Measurements from ENCODE around the gene SETMAR. TPM values are rescaled to one million over a fixed set of nuclear protein-coding genes. Genes with fewer than 3 reads are reported as not detected.
"Not testable (repeated sequence)": the region's sequence is repeated elsewhere in the genome, so short reads cannot be mapped to it uniquely, and the experiment has no call there.

Gene SETMAR
- total RNA-seq, 2 donors from 2014 or later, result 7.1 to 12.4 TPM

DNA sequence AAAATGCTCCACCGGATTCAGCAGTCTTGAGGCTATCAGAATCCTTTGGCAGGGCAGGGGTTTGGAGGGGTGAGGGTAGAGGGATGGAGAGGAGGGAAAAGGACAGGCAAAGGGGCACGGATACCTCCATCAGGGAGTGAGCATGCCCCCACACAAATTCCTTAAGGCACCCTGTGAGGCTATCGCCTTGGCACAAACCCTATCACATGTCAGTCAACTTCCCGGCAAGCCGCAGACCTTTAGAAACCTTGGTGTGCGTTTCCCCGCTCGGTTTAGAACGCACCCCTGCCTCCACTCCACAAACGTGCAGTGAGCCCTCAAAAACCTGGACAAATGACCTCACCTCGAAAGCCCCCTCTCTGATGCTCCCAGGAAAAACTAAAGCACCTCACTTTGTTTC lies 422 bp upstream of the SETMAR start:
- ATAC-seq (replicated peaks), result no peak
- peak overlapping the region; percentile 90 for H3K27ac Mint-ChIP-seq
- peaks cover 8% of the 10 kb centered on the region for H3K36me3 Mint-ChIP-seq (ENCODE audit: low read depth)
- no peaks in the 10 kb centered on the region for H3K9me3 Mint-ChIP-seq
- peaks cover 5% of the 10 kb centered on the region for H3K4me1 Mint-ChIP-seq
- H3K27me3 Mint-ChIP-seq, result no peaks in the 10 kb centered on the region
- H3K4me3 Mint-ChIP-seq, result peak overlapping the region; percentile 89

DNA sequence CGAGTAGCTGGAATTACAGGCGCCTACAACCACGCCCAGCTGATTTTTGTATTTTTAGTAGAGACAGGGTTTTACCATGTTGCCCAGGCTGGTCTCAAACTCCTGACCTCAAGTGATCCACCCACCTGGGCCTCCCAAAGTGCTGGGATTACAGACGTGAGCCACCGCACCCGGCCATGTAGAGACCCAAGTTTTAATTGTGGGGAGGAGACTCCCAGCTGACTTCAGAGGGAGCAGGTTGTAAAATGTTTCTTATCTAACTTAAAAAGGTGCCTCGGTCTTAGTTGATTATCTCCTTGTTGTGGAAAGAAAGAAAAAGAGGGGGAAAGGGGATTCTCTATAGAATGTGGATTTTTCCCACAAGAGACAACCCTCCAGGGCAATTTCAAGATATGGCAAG lies 2.0 kb downstream of the SETMAR start:
- not testable (repeated sequence) for H3K9me3 Mint-ChIP-seq; H3K4me1 Mint-ChIP-seq; H3K27me3 Mint-ChIP-seq; ATAC-seq (replicated peaks); H3K27ac Mint-ChIP-seq; H3K36me3 Mint-ChIP-seq (ENCODE audit: low read depth)
- peak overlapping the region; percentile 89 for H3K4me3 Mint-ChIP-seq

DNA sequence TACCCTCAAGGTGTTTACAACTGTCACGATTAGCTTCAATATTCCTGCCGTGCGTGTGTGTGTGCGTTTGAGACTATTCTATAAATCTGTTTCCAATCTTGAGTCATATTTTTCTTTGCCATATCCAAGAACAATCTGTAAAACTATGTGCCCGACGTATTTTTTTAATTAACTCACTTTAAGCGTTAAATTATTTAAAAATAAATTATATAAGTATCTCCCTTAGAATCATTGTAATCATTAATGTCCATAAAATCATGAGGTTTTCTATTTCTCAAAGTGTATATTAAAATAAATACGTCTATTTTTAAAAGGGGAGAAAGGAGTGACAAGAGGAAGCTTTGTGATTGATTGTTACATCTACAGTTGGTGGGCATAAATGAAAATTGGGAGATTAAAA lies 2.9 kb downstream of the SETMAR start:
- H3K9me3 Mint-ChIP-seq, result no peaks in the 10 kb centered on the region
- H3K36me3 Mint-ChIP-seq (ENCODE audit: low read depth), result peaks cover 14% of the 10 kb centered on the region
- no peaks in the 10 kb centered on the region for H3K27me3 Mint-ChIP-seq
- peaks cover 5% of the 10 kb centered on the region for H3K4me1 Mint-ChIP-seq
- no peak overlapping the region for H3K4me3 Mint-ChIP-seq
- ATAC-seq (replicated peaks), result no peak
- no peak overlapping the region for H3K27ac Mint-ChIP-seq

DNA sequence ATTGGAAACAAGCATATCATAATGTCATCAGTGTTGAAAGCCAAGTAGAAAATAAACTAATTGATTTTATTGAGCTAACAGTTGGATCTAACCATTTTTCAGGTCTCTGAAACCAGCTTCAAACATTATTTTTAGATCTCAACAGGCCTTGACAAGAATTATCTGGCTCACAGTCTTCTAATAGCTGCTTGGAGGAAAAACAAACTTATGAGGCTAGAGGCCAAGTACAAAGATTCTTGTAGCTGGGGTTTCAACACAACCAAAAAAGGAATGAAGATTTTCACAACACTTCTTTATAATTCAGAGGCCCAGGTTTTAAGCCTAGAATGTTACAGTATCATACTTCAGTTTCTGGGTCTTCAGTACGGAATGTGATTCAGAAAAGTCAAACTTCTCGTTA lies 3.7 kb downstream of the SETMAR start:
- no peaks in the 10 kb centered on the region for H3K9me3 Mint-ChIP-seq
- no peak overlapping the region for H3K27ac Mint-ChIP-seq
- ATAC-seq (replicated peaks), result no peak
- no peak overlapping the region for H3K4me3 Mint-ChIP-seq
- no peaks in the 10 kb centered on the region for H3K27me3 Mint-ChIP-seq
- H3K36me3 Mint-ChIP-seq (ENCODE audit: low read depth), result peaks cover 19% of the 10 kb centered on the region
- peaks cover 5% of the 10 kb centered on the region for H3K4me1 Mint-ChIP-seq

DNA sequence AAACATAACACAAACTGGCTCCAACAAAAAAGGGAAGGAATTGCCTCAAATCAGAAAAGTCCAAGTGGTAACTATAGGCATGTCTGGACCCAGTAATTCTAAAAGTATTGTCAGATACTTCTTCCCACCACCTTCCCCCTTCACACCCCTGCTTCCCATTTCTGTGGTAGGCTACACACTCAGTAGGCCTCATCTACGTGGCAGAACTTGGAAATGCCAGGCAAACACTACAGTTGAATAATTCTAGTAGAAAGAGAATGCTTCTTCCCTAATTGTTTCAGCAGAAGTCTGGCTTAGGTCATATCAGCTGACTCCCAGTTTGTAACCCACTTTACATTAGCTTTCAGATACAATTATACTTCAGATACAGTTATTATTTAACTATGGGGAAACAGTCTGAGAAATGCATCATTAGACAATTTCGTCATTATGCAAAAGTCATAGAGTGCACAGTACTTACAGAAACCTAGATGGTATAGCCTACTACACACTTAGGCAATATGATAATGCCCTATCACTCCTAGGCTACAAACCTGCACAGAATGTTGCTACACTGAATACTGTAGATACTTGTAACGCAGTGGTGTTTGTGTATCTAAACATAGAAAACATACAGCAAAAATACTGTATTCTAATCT lies 6.4 kb downstream of the SETMAR start:
- H3K27me3 Mint-ChIP-seq, result no peaks in the 10 kb centered on the region
- no peaks in the 10 kb centered on the region for H3K9me3 Mint-ChIP-seq
- peaks cover 3% of the 10 kb centered on the region for H3K4me1 Mint-ChIP-seq
- no peak overlapping the region for H3K4me3 Mint-ChIP-seq
- H3K36me3 Mint-ChIP-seq (ENCODE audit: low read depth), result peaks cover 36% of the 10 kb centered on the region
- no peak for ATAC-seq (replicated peaks)
- H3K27ac Mint-ChIP-seq, result no peak overlapping the region

DNA sequence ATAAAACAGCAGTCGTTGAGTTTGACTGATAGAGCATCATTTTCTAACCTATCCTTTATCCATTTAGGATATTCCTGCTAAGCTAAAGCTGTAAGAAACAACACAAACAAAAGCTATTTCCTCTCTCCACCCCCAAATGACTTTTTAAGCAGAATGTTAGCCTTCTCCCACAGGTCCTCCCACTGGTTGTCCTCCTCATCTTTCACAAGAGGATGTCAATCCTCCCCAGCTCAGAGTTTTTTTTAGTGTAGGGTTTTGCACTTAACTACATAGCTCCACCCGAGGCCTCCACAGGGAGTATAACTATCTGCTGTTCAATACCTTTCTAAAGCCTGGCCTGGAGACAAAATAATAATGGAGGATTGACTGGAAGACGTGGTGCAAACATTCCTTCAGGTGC lies 7.8 kb downstream of the SETMAR start:
- no peaks in the 10 kb centered on the region for H3K4me1 Mint-ChIP-seq
- H3K27ac Mint-ChIP-seq, result no peak overlapping the region
- peaks cover 42% of the 10 kb centered on the region for H3K36me3 Mint-ChIP-seq (ENCODE audit: low read depth)
- ATAC-seq (replicated peaks), result no peak
- H3K9me3 Mint-ChIP-seq, result no peaks in the 10 kb centered on the region
- H3K4me3 Mint-ChIP-seq, result no peak overlapping the region
- H3K27me3 Mint-ChIP-seq, result no peaks in the 10 kb centered on the region

DNA sequence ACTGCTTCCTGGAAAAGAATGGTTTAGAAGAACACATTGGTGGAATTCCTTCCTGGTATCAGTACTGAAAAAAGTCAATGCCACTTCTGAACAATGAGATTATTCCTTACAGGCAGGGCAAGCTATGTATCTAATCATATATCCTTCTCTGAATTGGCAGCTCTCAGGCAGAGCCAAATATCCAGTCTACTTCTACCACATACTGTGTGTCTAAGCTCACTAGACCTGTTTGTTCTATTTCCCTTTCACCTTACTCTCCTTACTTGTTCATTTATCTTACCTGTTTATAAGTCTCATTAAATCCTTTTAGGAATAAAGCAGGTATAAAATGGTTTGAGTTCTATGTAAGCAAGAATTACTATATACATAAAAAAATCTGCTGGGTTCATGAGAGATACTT lies 8.3 kb downstream of the SETMAR start:
- Mint-ChIP-seq H3K36me3 (ENCODE audit: low read depth) (peaks cover 48% of the 10 kb centered on the region), H3K4me3 (no peak overlapping the region), H3K27me3 (no peaks in the 10 kb centered on the region), H3K27ac (no peak overlapping the region), H3K4me1 (no peaks in the 10 kb centered on the region), H3K9me3 (no peaks in the 10 kb centered on the region)
- ATAC-seq (replicated peaks), result no peak

DNA sequence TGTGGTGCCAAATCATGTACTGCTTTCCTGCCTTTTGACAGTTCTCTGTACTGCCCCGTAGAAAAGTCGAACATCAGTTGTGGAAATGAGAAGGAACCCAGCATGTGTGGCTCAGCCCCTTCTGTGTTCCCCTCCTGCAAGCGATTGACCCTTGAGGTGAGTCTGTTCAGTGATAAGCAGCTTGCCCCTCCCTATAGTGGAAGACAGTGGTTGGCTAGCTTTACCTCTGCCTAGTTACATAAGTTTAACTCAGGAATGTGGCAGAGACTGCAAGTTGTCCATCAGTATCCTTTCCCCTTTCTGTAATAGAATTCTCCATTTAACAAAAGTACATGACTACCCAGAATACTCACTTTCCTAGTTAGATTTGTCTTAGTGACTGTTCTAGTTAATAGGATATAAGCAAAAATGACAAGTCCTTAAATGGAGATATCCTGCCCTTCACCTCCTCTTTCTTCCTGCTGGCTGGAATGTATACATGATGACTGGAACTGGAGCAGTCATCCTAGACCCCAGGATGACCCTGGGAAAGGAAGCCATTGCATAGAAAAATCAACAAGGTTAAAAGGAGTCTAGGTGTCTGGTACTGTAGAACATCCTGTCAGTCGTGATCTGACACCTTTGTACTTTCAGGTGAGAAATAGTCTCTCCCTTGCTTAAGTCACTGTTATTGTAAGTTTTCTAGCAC lies 10.6 kb downstream of the SETMAR start:
- ATAC-seq (replicated peaks), result no peak
- no peaks in the 10 kb centered on the region for H3K9me3 Mint-ChIP-seq
- H3K36me3 Mint-ChIP-seq (ENCODE audit: low read depth), result peaks cover 45% of the 10 kb centered on the region
- no peaks in the 10 kb centered on the region for H3K27me3 Mint-ChIP-seq
- no peak overlapping the region for H3K4me3 Mint-ChIP-seq
- no peaks in the 10 kb centered on the region for H3K4me1 Mint-ChIP-seq
- H3K27ac Mint-ChIP-seq, result no peak overlapping the region

DNA sequence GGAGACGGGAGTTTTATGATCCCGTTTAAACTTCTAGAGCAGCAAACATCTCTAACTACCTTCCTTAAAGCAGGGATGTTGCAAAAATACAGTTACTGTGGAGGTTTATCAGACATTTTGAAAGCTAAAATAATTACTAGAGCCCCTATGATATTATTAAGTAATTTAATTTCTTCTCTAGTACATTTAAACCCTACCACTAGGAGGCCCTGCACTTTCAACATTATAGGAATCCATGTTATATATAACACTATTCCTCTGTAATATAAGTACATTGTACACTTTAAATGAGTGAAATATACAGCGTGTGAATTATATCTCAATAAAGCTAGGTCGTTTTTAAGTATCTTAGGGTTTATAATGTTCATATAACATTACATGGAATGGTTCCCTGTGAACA lies 11.5 kb downstream of the SETMAR start:
- Mint-ChIP-seq H3K27me3 (no peaks in the 10 kb centered on the region), H3K4me1 (no peaks in the 10 kb centered on the region), H3K9me3 (no peaks in the 10 kb centered on the region), H3K36me3 (ENCODE audit: low read depth) (peaks cover 45% of the 10 kb centered on the region), H3K4me3 (no peak overlapping the region), H3K27ac (no peak overlapping the region)
- no peak for ATAC-seq (replicated peaks)

DNA sequence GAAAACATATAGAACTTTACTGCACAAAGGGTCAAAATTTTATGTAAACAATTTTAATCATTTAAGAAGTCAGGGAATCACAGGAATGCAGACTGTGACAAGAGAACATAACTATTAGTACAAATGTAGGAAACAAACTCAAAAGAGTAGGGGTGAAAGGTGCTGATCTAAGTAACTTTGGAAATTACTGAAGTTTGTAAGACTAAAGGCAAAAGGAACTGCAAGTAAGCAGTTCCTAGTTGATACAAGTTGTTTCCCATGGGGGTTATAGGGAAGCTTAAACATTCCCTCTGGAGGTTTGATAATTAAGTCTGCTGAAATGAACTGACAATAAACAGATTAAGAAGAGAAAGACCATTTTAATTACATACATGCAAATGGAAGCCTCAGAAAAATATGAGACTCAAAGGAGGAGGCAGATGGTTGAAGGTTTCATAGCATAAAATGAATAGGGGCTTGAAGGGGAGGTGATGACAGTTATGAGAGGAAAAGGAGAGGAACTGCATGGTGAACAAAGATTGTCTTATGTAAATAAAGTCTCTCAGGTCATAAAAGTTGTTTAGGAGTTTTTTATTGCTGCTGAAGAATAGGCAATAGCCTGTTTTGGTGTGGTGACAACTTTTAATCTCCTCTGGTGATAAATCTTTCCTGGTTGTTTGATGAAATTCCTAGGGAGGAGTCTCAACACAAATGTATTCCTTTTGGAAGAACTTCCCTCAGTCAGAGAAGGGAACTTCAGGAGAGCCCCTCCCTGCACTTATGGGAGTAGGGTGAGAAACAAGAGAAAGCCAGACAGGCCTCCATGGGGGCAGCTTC lies 17.1 kb downstream of the SETMAR start:
- Mint-ChIP-seq H3K36me3 (ENCODE audit: low read depth) (peaks cover 14% of the 10 kb centered on the region), H3K27me3 (no peaks in the 10 kb centered on the region), H3K4me3 (no peak overlapping the region), H3K9me3 (no peaks in the 10 kb centered on the region), H3K4me1 (no peaks in the 10 kb centered on the region), H3K27ac (peak overlapping the region; percentile 3)
- ATAC-seq (replicated peaks), result no peak

DNA sequence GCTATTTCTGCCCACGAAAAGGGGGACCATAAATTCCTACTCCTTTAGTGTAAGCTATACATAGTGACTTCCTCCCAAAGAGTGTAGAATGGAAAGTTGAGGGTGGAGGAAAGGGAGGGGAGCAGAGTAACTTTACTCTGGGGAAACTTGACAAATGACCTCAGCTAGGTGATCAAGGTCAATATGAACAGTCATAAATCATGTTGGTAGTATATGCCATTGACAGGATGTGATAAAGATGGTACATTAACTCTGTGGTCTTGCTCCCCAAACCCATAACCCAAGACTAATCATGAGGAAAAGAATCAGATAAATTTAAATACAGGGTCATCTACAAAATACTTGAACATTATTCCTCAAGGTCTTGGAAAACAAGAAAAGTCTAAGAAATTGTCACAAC lies 18.6 kb downstream of the SETMAR start:
- no peak overlapping the region for H3K27ac Mint-ChIP-seq
- ATAC-seq (replicated peaks), result no peak
- H3K9me3 Mint-ChIP-seq, result no peaks in the 10 kb centered on the region
- no peaks in the 10 kb centered on the region for H3K27me3 Mint-ChIP-seq
- H3K4me3 Mint-ChIP-seq, result no peak overlapping the region
- peaks cover 5% of the 10 kb centered on the region for H3K36me3 Mint-ChIP-seq (ENCODE audit: low read depth)
- no peaks in the 10 kb centered on the region for H3K4me1 Mint-ChIP-seq

DNA sequence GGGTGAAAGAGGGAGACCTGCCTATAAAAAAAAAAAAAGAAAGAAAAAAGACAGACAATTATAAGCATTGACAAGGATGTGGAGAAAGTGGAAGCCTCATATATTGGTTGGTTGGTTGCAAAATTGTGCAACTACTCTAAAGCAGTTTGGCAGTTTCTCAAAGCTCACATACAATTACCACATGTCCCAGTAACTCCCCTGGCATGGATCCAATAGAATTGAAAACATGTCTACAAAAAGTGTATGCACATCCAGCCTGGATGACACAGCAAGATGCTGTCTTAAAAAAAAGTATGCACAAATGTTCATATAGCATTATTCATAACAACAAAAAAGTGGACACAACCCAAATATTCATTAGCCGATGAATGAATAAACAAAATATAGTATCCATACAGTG lies 19.5 kb downstream of the SETMAR start:
- ATAC-seq (replicated peaks), result no peak
- Mint-ChIP-seq H3K9me3 (no peaks in the 10 kb centered on the region), H3K4me3 (no peak overlapping the region), H3K4me1 (no peaks in the 10 kb centered on the region), H3K27ac (no peak overlapping the region), H3K27me3 (no peaks in the 10 kb centered on the region), H3K36me3 (ENCODE audit: low read depth) (no peaks in the 10 kb centered on the region)

DNA sequence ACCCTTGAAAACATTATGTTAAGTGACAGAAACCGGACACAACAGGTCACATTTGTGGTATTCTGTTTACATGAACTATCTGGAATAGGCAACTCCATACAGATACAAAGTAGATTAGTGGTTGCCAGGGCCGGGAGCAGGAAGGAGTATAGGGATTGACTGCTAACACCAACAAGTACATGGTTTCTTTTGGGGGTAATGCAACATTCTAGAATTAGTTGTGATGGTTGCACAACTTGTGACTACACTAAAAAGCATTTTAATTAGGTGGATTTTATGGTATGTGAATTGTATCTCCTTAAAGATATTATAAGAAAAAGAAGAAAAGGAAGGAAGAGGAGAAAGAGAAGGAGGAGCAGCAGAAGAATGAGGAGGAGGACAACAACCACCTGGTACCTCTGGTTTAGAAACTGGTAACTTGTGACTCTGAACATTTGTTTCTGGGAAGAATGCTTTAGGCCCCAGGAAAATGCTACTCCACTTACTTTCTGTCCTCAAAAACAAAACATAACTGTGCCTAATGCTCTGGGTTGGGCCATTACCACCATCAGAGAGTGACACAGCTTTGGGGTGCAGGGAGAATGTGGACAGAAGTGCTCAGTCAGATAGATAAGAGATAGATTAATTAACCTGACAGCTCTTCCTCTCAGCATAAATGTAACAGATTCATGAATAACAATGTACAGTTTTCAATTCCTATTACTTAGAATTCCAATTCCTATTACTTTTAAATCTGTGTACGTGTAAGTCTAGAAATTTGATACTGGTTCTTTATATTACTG lies 20.3 kb downstream of the SETMAR start:
- H3K4me3 Mint-ChIP-seq, result no peak overlapping the region
- no peaks in the 10 kb centered on the region for H3K36me3 Mint-ChIP-seq (ENCODE audit: low read depth)
- H3K27ac Mint-ChIP-seq, result no peak overlapping the region
- no peaks in the 10 kb centered on the region for H3K4me1 Mint-ChIP-seq
- H3K9me3 Mint-ChIP-seq, result peaks cover 1% of the 10 kb centered on the region
- no peak for ATAC-seq (replicated peaks)
- H3K27me3 Mint-ChIP-seq, result no peaks in the 10 kb centered on the region

DNA sequence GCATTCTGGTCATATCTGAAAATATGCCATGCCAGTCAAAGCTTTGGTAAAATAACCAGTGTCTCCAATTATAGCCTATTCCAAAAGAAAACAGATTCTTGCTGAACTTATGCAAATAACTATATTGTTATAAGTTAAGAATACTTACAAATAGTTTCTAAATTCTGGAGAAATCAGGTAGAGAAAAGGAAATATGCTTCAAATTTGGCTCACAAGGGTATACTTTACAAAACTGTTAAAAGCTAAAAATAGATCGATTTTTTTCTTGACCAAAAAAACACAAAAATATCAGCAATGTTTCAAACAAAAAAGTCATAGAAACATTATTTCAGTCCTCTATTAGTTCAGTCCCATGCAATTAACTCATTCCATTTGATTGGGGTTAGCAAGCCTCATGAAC lies 23.7 kb downstream of the SETMAR start:
- no peak for ATAC-seq (replicated peaks)
- H3K36me3 Mint-ChIP-seq (ENCODE audit: low read depth), result no peaks in the 10 kb centered on the region
- H3K4me1 Mint-ChIP-seq, result no peaks in the 10 kb centered on the region
- peaks cover 9% of the 10 kb centered on the region for H3K9me3 Mint-ChIP-seq
- H3K27ac Mint-ChIP-seq, result no peak overlapping the region
- H3K27me3 Mint-ChIP-seq, result no peaks in the 10 kb centered on the region
- H3K4me3 Mint-ChIP-seq, result no peak overlapping the region

Measured in activated T-helper 17 cell treated with anti-CD3 and anti-CD28 coated beads, Interleukin-2, amount 50 U/mL, for 72 hours (primary cell).